ENCODE data around the gene FBXL17.

Gene FBXL17

DNA sequence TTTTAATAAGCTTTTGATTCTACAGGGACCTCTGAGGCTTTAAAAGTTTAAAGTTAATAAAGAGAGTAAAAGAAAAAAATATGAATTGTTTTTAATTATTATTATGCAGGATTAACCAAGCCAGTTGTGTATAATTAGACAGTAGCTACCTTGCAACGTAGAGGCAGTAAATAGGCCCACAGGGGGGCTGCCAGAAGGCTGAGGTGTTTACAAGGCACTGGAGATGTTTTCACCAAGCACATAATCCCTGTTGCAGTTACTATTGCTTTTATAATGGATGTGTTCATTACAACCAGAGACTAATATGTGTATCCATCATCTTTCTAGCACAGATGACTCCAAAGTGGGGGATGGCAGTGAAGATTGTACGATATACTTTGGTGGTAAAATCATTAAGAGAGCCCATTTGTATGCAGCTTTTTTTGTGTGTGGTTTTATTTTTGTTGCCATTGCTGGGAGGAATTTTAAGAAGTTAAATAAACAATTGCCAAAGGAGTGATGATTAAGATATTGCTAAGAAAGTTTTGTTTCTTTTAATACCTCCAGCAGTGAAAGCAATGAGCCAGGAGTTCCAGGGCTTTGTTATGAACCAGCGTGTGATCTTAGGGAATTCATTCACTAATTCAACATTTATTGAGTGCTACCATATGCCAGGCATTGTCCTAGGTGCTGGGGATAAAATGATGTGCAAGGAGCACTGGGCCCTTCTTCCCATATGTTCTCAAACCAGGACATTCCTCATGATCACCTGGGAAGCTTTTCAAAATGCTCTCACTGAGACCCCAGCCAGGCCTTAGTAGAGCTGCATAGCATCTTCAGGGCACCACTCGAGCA, 572.5 kb downstream of the FBXL17 start:
- TF ChIP-seq, protein P1, sequence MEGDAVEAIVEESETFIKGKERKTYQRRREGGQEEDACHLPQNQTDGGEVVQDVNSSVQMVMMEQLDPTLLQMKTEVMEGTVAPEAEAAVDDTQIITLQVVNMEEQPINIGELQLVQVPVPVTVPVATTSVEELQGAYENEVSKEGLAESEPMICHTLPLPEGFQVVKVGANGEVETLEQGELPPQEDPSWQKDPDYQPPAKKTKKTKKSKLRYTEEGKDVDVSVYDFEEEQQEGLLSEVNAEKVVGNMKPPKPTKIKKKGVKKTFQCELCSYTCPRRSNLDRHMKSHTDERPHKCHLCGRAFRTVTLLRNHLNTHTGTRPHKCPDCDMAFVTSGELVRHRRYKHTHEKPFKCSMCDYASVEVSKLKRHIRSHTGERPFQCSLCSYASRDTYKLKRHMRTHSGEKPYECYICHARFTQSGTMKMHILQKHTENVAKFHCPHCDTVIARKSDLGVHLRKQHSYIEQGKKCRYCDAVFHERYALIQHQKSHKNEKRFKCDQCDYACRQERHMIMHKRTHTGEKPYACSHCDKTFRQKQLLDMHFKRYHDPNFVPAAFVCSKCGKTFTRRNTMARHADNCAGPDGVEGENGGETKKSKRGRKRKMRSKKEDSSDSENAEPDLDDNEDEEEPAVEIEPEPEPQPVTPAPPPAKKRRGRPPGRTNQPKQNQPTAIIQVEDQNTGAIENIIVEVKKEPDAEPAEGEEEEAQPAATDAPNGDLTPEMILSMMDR (IDR thresholded peaks at IDR 0.05; ENCODE audit: low read depth, low read length), result no peak
- no peak overlapping the region for H3K4me3 ChIP-seq (ENCODE audit: low read depth, low read length)

Measured in WI38 (cell line).